Stomach (tissue), 9 donors: ENCODE data around the gene SCG2. TPM values are rescaled to one million over a fixed set of nuclear protein-coding genes. Genes with fewer than 3 reads are reported as not detected.

Experiments
- DNase-seq, 2 donors: peaks; one replicate each; pipeline versions ENCODE4 v3.0.0 to v3.0.0-alpha.2; 2013 to 2019
- H3K27ac ChIP-seq, 5 donors: fragments of 200-600 bp in 4 of 5; sonication (generic) in 4 of 5; one replicate each; pipeline ENCODE4 v1.5.1; 2013 to 2019; ENCODE audit warnings: mild to moderate bottlenecking in 1 of 5, moderate library complexity in 1 of 5
- H3K27me3 ChIP-seq, 3 donors: fragments of 200-600 bp; sonication (generic); one replicate each; pipeline ENCODE4 v1.5.1; 2017 to 2019; ENCODE audit warnings: mixed run types in 1 of 3
- H3K36me3 ChIP-seq, 4 donors: fragments of 200-600 bp; sonication (generic); 1 replicate in 3 of 4; 2 replicates in 1 of 4; pipeline ENCODE4 v1.5.1; 2016 to 2019
- H3K4me1 ChIP-seq, 4 donors: fragments of 200-600 bp; sonication (generic); one replicate each; pipeline ENCODE4 v1.5.1; 2016 to 2019
- H3K4me3 ChIP-seq, 4 donors: fragments of 200-600 bp; sonication (generic) in 3 of 4; one replicate each; pipeline ENCODE4 v1.5.1; 2016 to 2019; ENCODE audit warnings: mild to moderate bottlenecking in 1 of 4
- H3K9me3 ChIP-seq, 4 donors: fragments of 200-600 bp; sonication (generic); one replicate each; pipeline ENCODE4 v1.5.1; 2016 to 2019
- EP300 ChIP-seq: sonication (generic); formaldehyde crosslinking; IDR thresholded peaks from one replicate; pipeline ENCODE4 v1.6.1; 2017; ENCODE audit warnings: antibody characterized with exemption
- POLR2A ChIP-seq, 4 donors: fragments of 450-650 bp; IDR thresholded peaks; one replicate each; pipeline ENCODE4 v1.6.1; 2016; ENCODE audit warnings: antibody characterized with exemption in 4 of 4, control low read depth in 2 of 4, mild to moderate bottlenecking in 1 of 4, moderate library complexity in 1 of 4
- POLR2AphosphoS5 ChIP-seq, 3 donors: sonication (generic); formaldehyde crosslinking; IDR thresholded peaks; one replicate each; pipeline ENCODE4 v1.6.1; 2016; ENCODE audit warnings: antibody characterized with exemption in 3 of 3
- WGBS, 5 donors: extraction: QIAGEN DNeasy Blood & Tissue Kit in 3 of 5; methylation state at CpG; one replicate each; pipeline versions ENCODE4 v1.1.5 to v1.1.7; 2013 to 2018; 5-methylcytosine and 5-hydroxymethylcytosine counted together
- intact Hi-C: fragments of 100-400 bp; cut with DNase I; formaldehyde crosslinking; loops from one replicate; pipeline ENCODE4 v1.15.1; 2023; ENCODE audit warnings: low total_unique reads
- polyA plus RNA-seq, 3 donors: library from polyadenylated mRNA; stranded (reverse); fragments of 200-250 nt; gene quantifications; one replicate each; pipeline ENCODE4 v1.2.3, GENCODE V29; 2013
- total RNA-seq, 5 donors: library from RNA; depleted of rRNA; stranded (reverse); fragments of >200 nt; gene quantifications; one replicate each; pipeline versions ENCODE4 v1.1.0 to v1.2.3, GENCODE V29; 2014 to 2016
- TF ChIP-seq, protein P1 (sequence below), 7 experiments: fragments of 450-650 bp in 4 of 7; fragments of 200-600 bp in 3 of 7; sonication (generic) in 3 of 7; IDR thresholded peaks; one replicate each; pipeline ENCODE4 v1.5.1; 2016 to 2019; ENCODE audit warnings: antibody characterized with exemption in 7 of 7, control low read depth in 2 of 7, mild to moderate bottlenecking in 1 of 7
- donor health status: healthy with polysubstance abuse.
- donor health status: Bipolar disorder and iron deficiency.
- donor health status: healthy.

Gene SCG2
- total and polyA plus RNA-seq, 8 donors = 0.58 to 11.7 (median 2.7) TPM

- H3K4me3 ChIP-seq = no peak overlapping the region
- intact Hi-C loops = no loop called here
- 69 to 81% (median 77%) methylated on average over 1 of the region's 1 CpG for WGBS, 5 donors
These were observed 32.9 kb upstream of the SCG2 start for GRCh38 chr2:223635080-223635479.

GRCh38 chr2:223634238-223634637 lies 32.1 kb upstream of the SCG2 start:
- TF ChIP-seq POLR2A (IDR thresholded peaks at IDR 0.05) (no peak), POLR2AphosphoS5 (IDR thresholded peaks at IDR 0.05) (no peak), EP300 (no peak)
- TF ChIP-seq, protein P1, sequence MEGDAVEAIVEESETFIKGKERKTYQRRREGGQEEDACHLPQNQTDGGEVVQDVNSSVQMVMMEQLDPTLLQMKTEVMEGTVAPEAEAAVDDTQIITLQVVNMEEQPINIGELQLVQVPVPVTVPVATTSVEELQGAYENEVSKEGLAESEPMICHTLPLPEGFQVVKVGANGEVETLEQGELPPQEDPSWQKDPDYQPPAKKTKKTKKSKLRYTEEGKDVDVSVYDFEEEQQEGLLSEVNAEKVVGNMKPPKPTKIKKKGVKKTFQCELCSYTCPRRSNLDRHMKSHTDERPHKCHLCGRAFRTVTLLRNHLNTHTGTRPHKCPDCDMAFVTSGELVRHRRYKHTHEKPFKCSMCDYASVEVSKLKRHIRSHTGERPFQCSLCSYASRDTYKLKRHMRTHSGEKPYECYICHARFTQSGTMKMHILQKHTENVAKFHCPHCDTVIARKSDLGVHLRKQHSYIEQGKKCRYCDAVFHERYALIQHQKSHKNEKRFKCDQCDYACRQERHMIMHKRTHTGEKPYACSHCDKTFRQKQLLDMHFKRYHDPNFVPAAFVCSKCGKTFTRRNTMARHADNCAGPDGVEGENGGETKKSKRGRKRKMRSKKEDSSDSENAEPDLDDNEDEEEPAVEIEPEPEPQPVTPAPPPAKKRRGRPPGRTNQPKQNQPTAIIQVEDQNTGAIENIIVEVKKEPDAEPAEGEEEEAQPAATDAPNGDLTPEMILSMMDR (IDR thresholded peaks at IDR 0.05) = no peak
- Histone ChIP-seq H3K36me3 (no peaks in the 10 kb centered on the region), H3K27me3 (no peaks in the 10 kb centered on the region), H3K27ac (no peak overlapping the region), H3K9me3 (no peaks in the 10 kb centered on the region), H3K4me3 (no peak overlapping the region), H3K4me1 (no peaks in the 10 kb centered on the region)
- intact Hi-C loops = no loop called here
- no peak for DNase-seq
- WGBS, 5 donors = 89 to 99% (median 98%) methylated on average over 3 of the region's 3 CpGs

More at GRCh38 chr2:223635080-223635479, 32.9 kb upstream of the SCG2 start:
- Histone ChIP-seq H3K27me3 (no peaks in the 10 kb centered on the region), H3K4me1 (no peaks in the 10 kb centered on the region), H3K27ac (no peak overlapping the region), H3K36me3 (no peaks in the 10 kb centered on the region), H3K9me3 (no peaks in the 10 kb centered on the region)
- no peak for DNase-seq
- TF ChIP-seq EP300 (no peak), POLR2A (IDR thresholded peaks at IDR 0.05) (no peak), POLR2AphosphoS5 (IDR thresholded peaks at IDR 0.05) (no peak)
- TF ChIP-seq, protein P1 (IDR thresholded peaks at IDR 0.05) = no peak

GRCh38 chr2:223633656-223634055 lies 31.5 kb upstream of the SCG2 start:
- no peaks in the 10 kb centered on the region for H3K4me1 ChIP-seq
- H3K27ac ChIP-seq = no peak overlapping the region
- 82 to 95% (median 89%) methylated on average over 6 of the region's 6 CpGs for whole genome bisulfite sequencing, 5 donors
- intact Hi-C loops = no loop called here
- DNase-seq = peak in 1 of 2 donors; percentile 18
- no peaks in the 10 kb centered on the region for H3K36me3 ChIP-seq
- no peaks in the 10 kb centered on the region for H3K9me3 ChIP-seq
- H3K27me3 ChIP-seq = no peaks in the 10 kb centered on the region
- H3K4me3 ChIP-seq = no peak overlapping the region
- no peak for TF ChIP-seq POLR2A (IDR thresholded peaks at IDR 0.05)
- TF ChIP-seq, protein P1 (IDR thresholded peaks at IDR 0.05) = no peak
- TF ChIP-seq EP300 = no peak
- TF ChIP-seq POLR2AphosphoS5 (IDR thresholded peaks at IDR 0.05) = no peak

DNA sequence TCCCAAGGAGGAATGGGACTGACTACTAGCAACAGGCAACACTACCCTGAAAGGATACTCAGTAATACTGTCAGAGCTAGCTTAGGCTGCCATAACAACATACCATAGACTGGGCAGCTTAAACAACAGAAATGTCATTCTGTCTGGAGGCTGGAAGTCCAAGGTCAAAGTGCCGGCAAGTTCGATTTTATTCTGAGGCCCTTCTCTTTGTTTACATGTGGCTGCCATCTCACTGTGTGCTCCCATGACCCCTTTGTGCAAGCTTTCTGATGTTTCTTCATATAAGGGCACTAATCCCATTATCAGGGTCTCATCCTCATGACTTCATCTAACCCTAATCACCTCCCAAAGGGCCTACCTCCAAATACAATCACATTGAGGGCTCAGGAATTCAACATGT lies 30.7 kb upstream of the SCG2 start:
- no peak for TF ChIP-seq EP300
- TF ChIP-seq, protein P1 (IDR thresholded peaks at IDR 0.05) = no peak
- no peak for TF ChIP-seq POLR2AphosphoS5 (IDR thresholded peaks at IDR 0.05)
- no peak for TF ChIP-seq POLR2A (IDR thresholded peaks at IDR 0.05)
- H3K36me3 ChIP-seq = no peaks in the 10 kb centered on the region
- H3K4me1 ChIP-seq = no peaks in the 10 kb centered on the region
- intact Hi-C loops = no loop called here
- WGBS, 5 donors = 55 to 83% (median 66%) methylated on average over 2 of the region's 2 CpGs
- H3K27me3 ChIP-seq = no peaks in the 10 kb centered on the region
- DNase-seq = no peak
- H3K4me3 ChIP-seq = no peak overlapping the region
- no peak overlapping the region for H3K27ac ChIP-seq
- no peaks in the 10 kb centered on the region for H3K9me3 ChIP-seq
